ENCODE data around the gene HACD4. TPM values are rescaled to one million over a fixed set of nuclear protein-coding genes. Genes with fewer than 3 reads are reported as not detected.

HACD4 gene
- total RNA-seq, 3 donors from 2014 or later, result 3.3 to 5.1 (median 4.0) TPM

DNA sequence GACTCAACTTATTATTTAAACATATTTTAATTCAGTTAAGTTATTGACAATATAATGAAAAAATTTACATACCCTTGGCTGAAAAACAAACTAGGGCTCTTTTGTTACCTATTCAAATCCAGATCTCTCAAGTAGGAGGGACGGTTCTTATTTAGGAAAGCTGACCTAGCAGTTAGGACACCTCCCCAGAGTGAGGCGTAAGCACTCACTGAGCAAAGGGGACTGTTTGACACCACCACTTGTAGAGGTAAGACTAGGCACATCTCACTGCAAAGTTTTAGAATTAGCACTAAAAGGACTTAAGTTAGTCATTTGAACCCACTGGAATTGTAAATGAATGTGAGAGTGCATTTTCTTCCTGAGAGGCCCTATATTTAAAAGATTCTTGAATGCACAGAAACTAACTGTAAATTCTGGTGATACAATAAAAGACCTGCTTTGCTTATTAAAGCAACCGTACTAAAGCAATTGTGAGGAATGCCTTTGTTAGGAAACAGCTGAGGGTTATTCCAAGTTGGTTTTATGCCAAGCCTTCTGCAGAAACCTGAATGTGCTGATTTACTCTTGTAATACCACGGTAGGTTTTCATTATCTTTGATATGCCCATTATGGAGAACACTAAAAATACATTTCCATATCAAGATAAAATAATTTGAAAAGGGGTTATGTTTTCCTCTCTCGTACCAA lies 16.2 kb downstream of the HACD4 start:
- Histone ChIP-seq H3K36me3 (no peaks in the 10 kb centered on the region), H3K4me1 (peaks cover 0 to 4% of the 10 kb centered on the region in 2 donors), H3K9me3 (no peaks in the 10 kb centered on the region), H3K27ac (no peak overlapping the region), H3K4me3 (no peak overlapping the region), H3K27me3 (no peaks in the 10 kb centered on the region)
- TF ChIP-seq POLR2A (IDR thresholded peaks at IDR 0.05) (no peak), CTCF (IDR thresholded peaks at IDR 0.05) (no peak), POLR2AphosphoS5 (IDR thresholded peaks at IDR 0.05) (no peak)
- intact Hi-C loops (cut with DNase I; ENCODE audit: low total_unique reads), result no loop called here
- DNase-seq (ENCODE audit: low spot score in 2 of 2), result no peak

DNA sequence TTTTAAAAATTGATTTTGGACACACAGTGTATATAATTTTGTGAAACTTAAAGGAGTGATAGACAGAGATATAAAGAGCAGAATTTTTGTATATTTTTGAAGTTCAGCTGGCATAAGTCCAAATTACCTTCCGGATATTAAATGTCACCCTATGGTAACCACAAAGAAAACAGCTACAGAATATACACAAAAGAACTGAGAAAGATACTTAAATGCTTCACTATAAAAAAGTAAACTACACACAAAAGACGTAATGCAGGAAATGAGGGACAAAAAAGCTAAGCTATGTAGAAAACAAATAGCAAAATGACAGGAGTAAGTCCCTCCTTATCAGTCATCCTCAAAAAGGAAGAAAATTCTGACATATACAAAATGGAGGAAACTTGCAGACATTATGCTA lies 29.4 kb downstream of the HACD4 start:
- Histone ChIP-seq H3K36me3 (no peaks in the 10 kb centered on the region), H3K9me3 (no peaks in the 10 kb centered on the region), H3K27me3 (no peaks in the 10 kb centered on the region), H3K4me3 (no peak overlapping the region), H3K27ac (no peak overlapping the region), H3K4me1 (no peaks in the 10 kb centered on the region)
- intact Hi-C loops (cut with DNase I; ENCODE audit: low total_unique reads), result no loop called here
- DNase-seq (ENCODE audit: low spot score in 2 of 2), result no peak
- TF ChIP-seq CTCF (IDR thresholded peaks at IDR 0.05), result no peak
- TF ChIP-seq POLR2AphosphoS5 (IDR thresholded peaks at IDR 0.05), result no peak
- no peak for TF ChIP-seq POLR2A (IDR thresholded peaks at IDR 0.05)

- H3K4me3 ChIP-seq, result no peak overlapping the region
- H3K27me3 ChIP-seq, result no peaks in the 10 kb centered on the region
- H3K4me1 ChIP-seq, result no peaks in the 10 kb centered on the region
- no peak for DNase-seq (ENCODE audit: low spot score in 2 of 2)
- intact Hi-C loops (cut with DNase I; ENCODE audit: low total_unique reads), result no loop called here
- H3K27ac ChIP-seq, result no peak overlapping the region
- H3K9me3 ChIP-seq, result no peaks in the 10 kb centered on the region
- H3K36me3 ChIP-seq, result no peaks in the 10 kb centered on the region
- TF ChIP-seq POLR2AphosphoS5 (IDR thresholded peaks at IDR 0.05) (no peak), CTCF (IDR thresholded peaks at IDR 0.05) (no peak), POLR2A (IDR thresholded peaks at IDR 0.05) (no peak)
These were observed 29.9 kb downstream of the HACD4 start for GRCh38 chr9:21001581-21001980.

- no peaks in the 10 kb centered on the region for H3K9me3 ChIP-seq
- H3K4me1 ChIP-seq, result no peaks in the 10 kb centered on the region
- H3K4me3 ChIP-seq, result no peak overlapping the region
- intact Hi-C loops (cut with DNase I; ENCODE audit: low total_unique reads), result no loop called here
- no peak for DNase-seq (ENCODE audit: low spot score in 2 of 2)
- TF ChIP-seq POLR2AphosphoS5 (IDR thresholded peaks at IDR 0.05), result no peak
- no peak for TF ChIP-seq CTCF (IDR thresholded peaks at IDR 0.05)
- no peak for TF ChIP-seq POLR2A (IDR thresholded peaks at IDR 0.05)
- H3K27me3 ChIP-seq, result no peaks in the 10 kb centered on the region
- no peak overlapping the region for H3K27ac ChIP-seq
- H3K36me3 ChIP-seq, result peaks cover 5% of the 10 kb centered on the region
These were observed 33.9 kb downstream of the HACD4 start for GRCh38 chr9:20997503-20998076.

DNA sequence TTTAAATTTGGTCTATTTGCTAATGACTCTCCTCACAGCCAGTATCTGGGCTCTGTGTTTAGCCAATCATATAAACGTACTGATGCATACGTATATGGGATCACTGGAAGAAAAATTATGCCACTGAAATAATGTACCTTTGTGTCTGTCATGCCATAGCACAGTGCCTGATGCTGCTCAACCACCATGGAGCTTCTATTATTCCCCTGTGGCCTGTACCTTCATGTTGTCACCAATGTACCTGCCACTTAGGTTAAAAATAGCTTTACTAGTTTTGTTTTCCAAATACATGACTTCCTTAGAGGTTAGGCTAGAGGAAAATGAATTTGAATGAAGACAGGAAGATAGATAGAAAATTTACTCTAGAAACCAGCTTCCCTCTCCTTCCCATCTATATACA lies 34.6 kb downstream of the HACD4 start:
- no peak overlapping the region for H3K4me3 ChIP-seq
- no peak for DNase-seq (ENCODE audit: low spot score in 2 of 2)
- no peak overlapping the region for H3K27ac ChIP-seq
- H3K27me3 ChIP-seq, result no peaks in the 10 kb centered on the region
- intact Hi-C loops (cut with DNase I; ENCODE audit: low total_unique reads), result no loop called here
- no peaks in the 10 kb centered on the region for H3K4me1 ChIP-seq
- TF ChIP-seq CTCF (IDR thresholded peaks at IDR 0.05), result no peak
- H3K36me3 ChIP-seq, result peaks cover 5% of the 10 kb centered on the region
- no peaks in the 10 kb centered on the region for H3K9me3 ChIP-seq
